Keratinocyte (primary cell): ENCODE results near the gene OGFOD3. TPM values are rescaled to one million over a fixed set of nuclear protein-coding genes. Genes with fewer than 3 reads are reported as not detected.

Experiments used
- DNase-seq: peaks from one replicate; pipeline ENCODE4 v3.0.0-alpha.2; 2011; ENCODE audit warnings: low read depth, missing footprints, low spot score
- FAIRE-seq: peaks from 2 replicates; lab custom pipeline; 2011; peaks lifted over from hg19 to GRCh38; lab: Jason Lieb, UNC
- H2AFZ ChIP-seq: 2 replicates; pipeline ENCODE4 v1.6.0; 2012; ENCODE audit warnings: low read length, control low read depth, inconsistent platforms; ENCODE audit not compliant: control insufficient read depth
- H3K27ac ChIP-seq: 2 replicates; pipeline ENCODE4 v1.5.1; 2011; ENCODE audit warnings: low read length; ENCODE audit not compliant: control insufficient read depth, insufficient read depth
- H3K27me3 ChIP-seq: 3 replicates; pipeline ENCODE4 v1.6.0; 2011; ENCODE audit warnings: low read length; ENCODE audit not compliant: control insufficient read depth, insufficient read depth; ENCODE audit errors: extremely low read depth
- H3K36me3 ChIP-seq, 2 experiments: 2 replicates in 1 of 2; 3 replicates in 1 of 2; pipeline ENCODE4 v1.5.1; 2011; ENCODE audit warnings: low read length in 2 of 2, mild to moderate bottlenecking in 1 of 2; ENCODE audit not compliant: control insufficient read depth in 2 of 2, insufficient read depth in 2 of 2; ENCODE audit errors: extremely low read depth in 1 of 2
- H3K4me1 ChIP-seq: 3 replicates; pipeline ENCODE4 v1.5.1; 2011; ENCODE audit warnings: low read length; ENCODE audit not compliant: control insufficient read depth, insufficient read depth; ENCODE audit errors: extremely low read depth
- H3K4me2 ChIP-seq: 3 replicates; pipeline ENCODE4 v1.6.0; 2011; ENCODE audit warnings: low read depth, low read length; ENCODE audit not compliant: control insufficient read depth, insufficient read depth; ENCODE audit errors: extremely low read depth
- H3K4me3 ChIP-seq, 3 experiments: fragments of 200-600 bp in 1 of 3; sonication (generic) in 1 of 3; 2 replicates in 2 of 3; 3 replicates in 1 of 3; pipeline ENCODE4 v1.5.1; 2011 to 2016; ENCODE audit warnings: low read length in 3 of 3, mild to moderate bottlenecking in 3 of 3, control low read depth in 2 of 3, inconsistent platforms in 1 of 3, low read depth in 1 of 3, mixed read lengths in 1 of 3, mixed run types in 1 of 3, moderate library complexity in 1 of 3; ENCODE audit not compliant: control insufficient read depth in 2 of 3, insufficient read depth in 2 of 3; ENCODE audit errors: extremely low read depth in 1 of 3
- H3K79me2 ChIP-seq: 2 replicates; pipeline ENCODE4 v1.6.0; 2012; ENCODE audit warnings: low read length; ENCODE audit not compliant: control insufficient read depth, insufficient read depth
- H3K9ac ChIP-seq: 3 replicates; pipeline ENCODE4 v1.6.0; 2011; ENCODE audit warnings: low read length; ENCODE audit not compliant: control insufficient read depth, insufficient read depth; ENCODE audit errors: extremely low read depth
- H3K9me1 ChIP-seq: 3 replicates; pipeline ENCODE4 v1.6.0; 2011; ENCODE audit warnings: low read length; ENCODE audit not compliant: control insufficient read depth, insufficient read depth; ENCODE audit errors: extremely low read depth
- H3K9me3 ChIP-seq: 2 replicates; pipeline ENCODE4 v1.5.1; 2012; ENCODE audit warnings: low read depth, low read length; ENCODE audit not compliant: control insufficient read depth
- H4K20me1 ChIP-seq: 3 replicates; pipeline ENCODE4 v1.6.0; 2011; ENCODE audit warnings: low read length; ENCODE audit not compliant: control insufficient read depth, insufficient read depth; ENCODE audit errors: extremely low read depth
- EZH2 ChIP-seq: IDR thresholded peaks from one replicate; pipeline ENCODE4 v1.6.1; 2012; ENCODE audit warnings: inconsistent platforms, mild to moderate bottlenecking, low read length, moderate library complexity
- dilution Hi-C: fragments of 300-500 bp; cut with MboI; formaldehyde crosslinking; loops from one replicate; pipeline ENCODE4 v1.7.0; 2020; ENCODE audit warnings: low sequenced_read_pairs; ENCODE audit not compliant: extremely low pct_ligation_motif_present
- polyA plus RNA-seq, 5 experiments: library from polyadenylated mRNA; depleted of rRNA in 3 of 5; stranded (reverse) in 3 of 5; stranded (forward) in 1 of 5; unstranded in 1 of 5; fragments of >200 nt; gene quantifications; 1 replicate in 1 of 5; 2 replicates in 3 of 5; 3 replicates in 1 of 5; pipeline versions ENCODE4 v1.2.1 to v1.2.3, GENCODE V29; 2011 to 2012; ENCODE audit warnings: missing spikeins in 2 of 5, low read depth in 1 of 5, low replicate concordance in 1 of 5
- TF ChIP-seq, protein P1 (sequence below), 3 experiments: IDR thresholded peaks in 1 of 3; conservative IDR thresholded peaks in 1 of 3; optimal IDR thresholded peaks in 1 of 3; 2 replicates in 2 of 3; 3 replicates in 1 of 3; pipeline versions ENCODE3 to v1.5.1; 2011; ENCODE audit warnings: low read length in 3 of 3, mild to moderate bottlenecking in 3 of 3, moderate library complexity in 2 of 3, control low read depth in 1 of 3, inconsistent platforms in 1 of 3; ENCODE audit not compliant: insufficient read depth in 2 of 3; ENCODE audit errors: extremely low read depth in 1 of 3

OGFOD3 gene
- polyA plus RNA-seq, 1 donor (not counting 4 experiments of a cell fraction or from before 2014, with no cell fraction given): 10.8 TPM

- dilution Hi-C loops: no loop called here
- Histone ChIP-seq H3K27me3 (peaks cover 17% of the 10 kb centered on the region), H3K27ac (no peak overlapping the region), H4K20me1 (peaks cover 4% of the 10 kb centered on the region), H3K9me1 (no peaks in the 10 kb centered on the region), H3K4me2 (no peak overlapping the region), H3K4me1 (peaks cover 14% of the 10 kb centered on the region), H2AFZ (no peak overlapping the region), H3K4me3 (no peak overlapping the region), H3K36me3 (no peaks in the 10 kb centered on the region), H3K9ac (no peak overlapping the region), H3K9me3 (no peaks in the 10 kb centered on the region), H3K79me2 (no peaks in the 10 kb centered on the region)
- no peak for FAIRE-seq
- TF ChIP-seq, protein P1, sequence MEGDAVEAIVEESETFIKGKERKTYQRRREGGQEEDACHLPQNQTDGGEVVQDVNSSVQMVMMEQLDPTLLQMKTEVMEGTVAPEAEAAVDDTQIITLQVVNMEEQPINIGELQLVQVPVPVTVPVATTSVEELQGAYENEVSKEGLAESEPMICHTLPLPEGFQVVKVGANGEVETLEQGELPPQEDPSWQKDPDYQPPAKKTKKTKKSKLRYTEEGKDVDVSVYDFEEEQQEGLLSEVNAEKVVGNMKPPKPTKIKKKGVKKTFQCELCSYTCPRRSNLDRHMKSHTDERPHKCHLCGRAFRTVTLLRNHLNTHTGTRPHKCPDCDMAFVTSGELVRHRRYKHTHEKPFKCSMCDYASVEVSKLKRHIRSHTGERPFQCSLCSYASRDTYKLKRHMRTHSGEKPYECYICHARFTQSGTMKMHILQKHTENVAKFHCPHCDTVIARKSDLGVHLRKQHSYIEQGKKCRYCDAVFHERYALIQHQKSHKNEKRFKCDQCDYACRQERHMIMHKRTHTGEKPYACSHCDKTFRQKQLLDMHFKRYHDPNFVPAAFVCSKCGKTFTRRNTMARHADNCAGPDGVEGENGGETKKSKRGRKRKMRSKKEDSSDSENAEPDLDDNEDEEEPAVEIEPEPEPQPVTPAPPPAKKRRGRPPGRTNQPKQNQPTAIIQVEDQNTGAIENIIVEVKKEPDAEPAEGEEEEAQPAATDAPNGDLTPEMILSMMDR (optimal IDR thresholded peaks at IDR 0.05 in 1 of 3, IDR thresholded peaks at IDR 0.05 in 1 of 3, conservative IDR thresholded peaks at IDR 0.05 in 1 of 3; ENCODE audit: extremely low read depth in 1 of 3, insufficient read depth in 2 of 3, low read length in 3 of 3): no peak
- TF ChIP-seq EZH2: no peak
- DNase-seq: no peak
Observed at GRCh38 chr17:82354804-82355308, 63.5 kb downstream of the OGFOD3 start.

- Histone ChIP-seq H2AFZ (no peak overlapping the region), H3K9me3 (no peaks in the 10 kb centered on the region), H3K4me1 (peaks cover 14% of the 10 kb centered on the region), H3K27me3 (peaks cover 14% of the 10 kb centered on the region), H4K20me1 (peaks cover 4% of the 10 kb centered on the region), H3K9ac (no peak overlapping the region), H3K4me2 (no peak overlapping the region), H3K79me2 (no peaks in the 10 kb centered on the region), H3K4me3 (no peak overlapping the region), H3K9me1 (no peaks in the 10 kb centered on the region), H3K36me3 (no peaks in the 10 kb centered on the region), H3K27ac (no peak overlapping the region)
- DNase-seq: no peak
- dilution Hi-C loops: no loop called here
- TF ChIP-seq, protein P1 (optimal IDR thresholded peaks at IDR 0.05 in 1 of 3, IDR thresholded peaks at IDR 0.05 in 1 of 3, conservative IDR thresholded peaks at IDR 0.05 in 1 of 3; ENCODE audit: extremely low read depth in 1 of 3, insufficient read depth in 2 of 3, low read length in 3 of 3): no peak
- no peak for TF ChIP-seq EZH2
- no peak for FAIRE-seq
Observed at GRCh38 chr17:82353484-82353883, 64.9 kb downstream of the OGFOD3 start.
